ENCODE measurements around the gene SAMM50.

The SAMM50 gene

GRCh38 chr22:44032126-44032730 lies 77.0 kb downstream of the SAMM50 start:
- no peak for DNase-seq

- DNase-seq: no peak
Measured at GRCh38 chr22:44033287-44033686, 78.0 kb downstream of the SAMM50 start.

GRCh38 chr22:44033694-44034093 lies 78.5 kb downstream of the SAMM50 start:
- no peak for DNase-seq

GRCh38 chr22:44037519-44038375 lies 82.5 kb downstream of the SAMM50 start:
- DNase-seq: no peak

GRCh38 chr22:44039566-44040171 lies 84.4 kb downstream of the SAMM50 start:
- DNase-seq: no peak

- no peak for DNase-seq
Measured at GRCh38 chr22:44042249-44043218, 87.3 kb downstream of the SAMM50 start.

GRCh38 chr22:44045145-44045544 lies 89.9 kb downstream of the SAMM50 start:
- no peak for DNase-seq
